Caco-2 (cell line): ENCODE measurements around the gene PAFAH1B2. TPM values are rescaled to one million over a fixed set of nuclear protein-coding genes. Genes with fewer than 3 reads are reported as not detected.

ENCODE experiments used
- BruUV-seq: library from RNA; stranded (reverse); fragments of 400-500 nt; replicated peaks from 2 replicates; lab custom pipeline; 2021; lab: Mats Ljungman, UMichigan
- CTCF ChIA-PET: fragments of 300-600 bp; sonication (Branson Sonifier 250); formaldehyde crosslinking; loops from one replicate; lab custom pipeline; 2022; ENCODE audit warnings: antibody characterized with exemption; lab: Charles Lee
- POLR2A ChIA-PET: fragments of 300-600 bp; sonication (Branson Sonifier 250); formaldehyde crosslinking; loops from one replicate; lab custom pipeline; 2022; ENCODE audit warnings: antibody characterized with exemption; lab: Charles Lee
- DNase-seq, 2 experiments: peaks; one replicate each; pipeline versions ENCODE4 v3.0.0 to v3.0.0-alpha.2; 2020 to 2022
- H3K27me3 ChIP-seq: replicated peaks from 2 replicates; pipeline ENCODE4 v1.6.0; 2011; ENCODE audit warnings: low read length; ENCODE audit not compliant: control insufficient read depth, insufficient read depth
- H3K36me3 ChIP-seq: 2 replicates; pipeline ENCODE4 v1.5.1; 2011; ENCODE audit warnings: low read length; ENCODE audit not compliant: control insufficient read depth, insufficient read depth
- H3K4me1 ChIP-seq: fragments of 250-450 bp; sonication (Bioruptor Pico); 2 replicates; pipeline ENCODE4 v1.5.1; 2020; ENCODE audit warnings: mild to moderate bottlenecking
- H3K4me3 ChIP-seq: 2 replicates; pipeline ENCODE4 v1.5.1; 2011; ENCODE audit warnings: low read depth, mild to moderate bottlenecking, control low read depth, low read length
- H3K9me3 ChIP-seq: fragments of 250-450 bp; sonication (Bioruptor Pico); 2 replicates; pipeline ENCODE4 v1.5.1; 2020; ENCODE audit warnings: mild to moderate bottlenecking, moderate library complexity
- H3K27ac Mint-ChIP-seq: one replicate; pipeline ENCODE4 v1.8.0; 2022; ENCODE audit warnings: mixed read lengths; ENCODE audit not compliant: unreplicated experiment
- H3K27me3 Mint-ChIP-seq: one replicate; pipeline ENCODE4 v1.8.0; 2022; ENCODE audit warnings: mixed read lengths; ENCODE audit not compliant: insufficient read depth, unreplicated experiment
- H3K36me3 Mint-ChIP-seq: one replicate; pipeline ENCODE4 v1.8.0; 2022; ENCODE audit warnings: mild to moderate bottlenecking, mixed read lengths; ENCODE audit not compliant: insufficient read depth, unreplicated experiment
- H3K4me1 Mint-ChIP-seq: one replicate; pipeline ENCODE4 v1.8.0; 2022; ENCODE audit warnings: low read depth, mixed read lengths; ENCODE audit not compliant: unreplicated experiment
- H3K4me3 Mint-ChIP-seq: one replicate; pipeline ENCODE4 v1.8.0; 2022; ENCODE audit warnings: mild to moderate bottlenecking, moderate library complexity, mixed read lengths; ENCODE audit not compliant: unreplicated experiment
- H3K9me3 Mint-ChIP-seq: one replicate; pipeline ENCODE4 v1.8.0; 2022; ENCODE audit warnings: mixed read lengths; ENCODE audit not compliant: unreplicated experiment
- intact Hi-C: fragments of 100-400 bp; cut with micrococcal nuclease; formaldehyde crosslinking; loops from one replicate; pipeline ENCODE4 v1.10.0; 2022; ENCODE audit not compliant: unreplicated experiment
- total RNA-seq: library from RNA; stranded (reverse); gene quantifications from 2 replicates; pipeline ENCODE4 v1.2.3, GENCODE V29; 2022
- TF ChIP-seq, protein P1 (sequence below), 2 experiments: fragments of 200-600 bp in 1 of 2; IDR thresholded peaks; 1 replicate in 1 of 2; 2 replicates in 1 of 2; pipeline versions ENCODE4 v1.5.1 to v1.8.0; 2011 to 2022; ENCODE audit warnings: antibody characterized with exemption in 1 of 2, control low read depth in 1 of 2, inconsistent platforms in 1 of 2, low read depth in 1 of 2, low read length in 1 of 2, mild to moderate bottlenecking in 1 of 2, moderate library complexity in 1 of 2; ENCODE audit not compliant: insufficient read depth in 1 of 2, severe bottlenecking in 1 of 2, unreplicated experiment in 1 of 2

The PAFAH1B2 gene
- total RNA-seq, 1 experiment from 2014 or later, result 167 TPM

DNA sequence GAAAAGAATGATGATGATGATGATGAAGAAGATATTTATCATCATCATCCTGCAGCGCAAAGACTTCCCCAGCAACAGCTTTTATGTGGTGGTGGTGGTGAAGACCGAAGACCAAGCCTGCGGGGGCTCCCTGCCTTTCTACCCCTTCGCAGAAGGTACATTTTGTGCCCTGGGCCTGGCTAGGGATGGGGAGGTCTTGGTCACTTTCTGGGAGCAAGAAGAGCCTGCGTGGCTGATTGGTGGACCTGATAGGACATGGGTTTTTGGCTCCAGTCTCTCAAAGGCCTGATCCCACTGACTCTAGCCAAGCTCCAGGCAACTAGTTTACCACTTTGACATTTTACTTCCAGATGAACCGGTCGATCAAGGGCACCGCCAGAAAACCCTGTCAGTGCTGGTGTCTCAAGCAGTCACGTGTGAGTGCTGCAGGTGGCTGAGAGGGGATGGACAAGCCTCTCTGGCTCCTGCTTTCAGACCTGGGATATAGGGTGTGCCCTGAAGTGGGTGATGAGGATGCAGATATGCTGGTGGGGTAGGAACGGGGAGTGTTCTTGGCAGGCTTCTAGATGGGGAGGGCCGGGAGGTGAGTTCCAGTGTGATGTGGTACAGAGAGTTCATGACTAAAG is 39.8 kb downstream of the PAFAH1B2 start:
- ChIA-PET CTCF (interaction anchor here (0.7 kb wide), 1 partner anchor 44 kb away, joined by 3 read pairs; no protein-coding TSS in a partner anchor), POLR2A (no interaction called here)
- Mint-ChIP-seq H3K27ac (no peak overlapping the region), H3K9me3 (no peaks in the 10 kb centered on the region), H3K4me3 (no peak overlapping the region), H3K4me1 (peaks cover 24% of the 10 kb centered on the region), H3K36me3 (peaks cover 43% of the 10 kb centered on the region), H3K27me3 (no peaks in the 10 kb centered on the region)
- H3K36me3 ChIP-seq, result peaks cover 13% of the 10 kb centered on the region
- no peaks in the 10 kb centered on the region for H3K9me3 ChIP-seq
- DNase-seq, result peak in 1 of 2 experiments; percentile 59
- H3K4me3 ChIP-seq, result no peak overlapping the region
- BruUV-seq, result no TSS peak
- no peaks in the 10 kb centered on the region for H3K27me3 ChIP-seq
- intact Hi-C loops, result no loop called here
- TF ChIP-seq, protein P1, sequence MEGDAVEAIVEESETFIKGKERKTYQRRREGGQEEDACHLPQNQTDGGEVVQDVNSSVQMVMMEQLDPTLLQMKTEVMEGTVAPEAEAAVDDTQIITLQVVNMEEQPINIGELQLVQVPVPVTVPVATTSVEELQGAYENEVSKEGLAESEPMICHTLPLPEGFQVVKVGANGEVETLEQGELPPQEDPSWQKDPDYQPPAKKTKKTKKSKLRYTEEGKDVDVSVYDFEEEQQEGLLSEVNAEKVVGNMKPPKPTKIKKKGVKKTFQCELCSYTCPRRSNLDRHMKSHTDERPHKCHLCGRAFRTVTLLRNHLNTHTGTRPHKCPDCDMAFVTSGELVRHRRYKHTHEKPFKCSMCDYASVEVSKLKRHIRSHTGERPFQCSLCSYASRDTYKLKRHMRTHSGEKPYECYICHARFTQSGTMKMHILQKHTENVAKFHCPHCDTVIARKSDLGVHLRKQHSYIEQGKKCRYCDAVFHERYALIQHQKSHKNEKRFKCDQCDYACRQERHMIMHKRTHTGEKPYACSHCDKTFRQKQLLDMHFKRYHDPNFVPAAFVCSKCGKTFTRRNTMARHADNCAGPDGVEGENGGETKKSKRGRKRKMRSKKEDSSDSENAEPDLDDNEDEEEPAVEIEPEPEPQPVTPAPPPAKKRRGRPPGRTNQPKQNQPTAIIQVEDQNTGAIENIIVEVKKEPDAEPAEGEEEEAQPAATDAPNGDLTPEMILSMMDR (IDR thresholded peaks at IDR 0.05; ENCODE audit: insufficient read depth in 1 of 2, low read depth in 1 of 2, low read length in 1 of 2, severe bottlenecking in 1 of 2, unreplicated experiment in 1 of 2), result no peak
- peaks cover 24% of the 10 kb centered on the region for H3K4me1 ChIP-seq

DNA sequence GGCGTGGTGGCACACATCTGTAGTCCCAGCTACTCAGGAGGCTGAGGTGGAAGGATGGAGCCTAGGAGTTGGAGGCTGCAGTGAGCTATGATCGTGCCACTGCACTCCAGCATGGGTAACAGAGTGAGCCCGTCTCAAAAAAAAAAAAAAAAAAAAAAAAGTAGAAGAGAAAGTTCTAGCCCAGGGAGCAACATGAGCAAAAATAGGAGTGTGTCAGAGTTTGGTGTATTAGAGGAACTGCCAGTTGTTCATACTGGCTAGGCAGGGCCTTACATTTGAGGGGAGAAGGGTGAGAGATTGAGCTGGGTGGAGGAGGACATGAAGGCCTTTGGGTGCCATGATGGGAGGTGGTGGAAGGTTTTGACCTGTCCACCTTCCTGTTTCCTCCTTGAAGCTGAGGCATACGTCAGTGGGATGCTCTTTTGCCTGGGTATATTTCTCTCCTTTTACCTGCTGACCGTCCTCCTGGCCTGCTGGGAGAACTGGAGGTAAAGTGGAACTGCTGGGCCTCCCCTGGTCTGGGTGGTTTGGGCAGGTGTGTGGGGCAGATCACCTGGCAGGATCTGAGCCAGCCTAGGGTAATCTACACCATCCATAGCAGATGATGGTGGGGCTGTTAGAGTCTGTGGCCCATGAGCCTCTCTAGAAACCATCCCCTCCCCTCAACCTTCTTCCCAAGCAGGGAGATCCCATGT is 41.8 kb downstream of the PAFAH1B2 start:
- BruUV-seq, result no TSS peak
- H3K9me3 Mint-ChIP-seq, result no peaks in the 10 kb centered on the region
- Histone ChIP-seq H3K4me3 (no peak overlapping the region), H3K4me1 (peaks cover 12% of the 10 kb centered on the region), H3K36me3 (peaks cover 16% of the 10 kb centered on the region), H3K27me3 (no peaks in the 10 kb centered on the region), H3K9me3 (no peaks in the 10 kb centered on the region)
- POLR2A ChIA-PET, result interaction anchor here (0.6 kb wide), 2 partner anchors 18 to 124 kb away, joined by 3 to 10 read pairs; no protein-coding TSS in a partner anchor
- intact Hi-C loops, result no loop called here
- H3K27me3 Mint-ChIP-seq, result no peaks in the 10 kb centered on the region
- CTCF ChIA-PET, result interaction anchor here (0.5 to 0.7 kb wide), 3 partner anchors 15 to 27 kb away, joined by 3 to 4 read pairs (median 3); no protein-coding TSS in a partner anchor
- H3K4me3 Mint-ChIP-seq, result no peak overlapping the region
- peak in 1 of 2 experiments; percentile 27 for DNase-seq
- TF ChIP-seq, protein P1 (IDR thresholded peaks at IDR 0.05; ENCODE audit: insufficient read depth in 1 of 2, low read depth in 1 of 2, low read length in 1 of 2, severe bottlenecking in 1 of 2, unreplicated experiment in 1 of 2), result no peak
- peak overlapping the region; percentile 3 for H3K27ac Mint-ChIP-seq
- H3K4me1 Mint-ChIP-seq, result peaks cover 11% of the 10 kb centered on the region
- H3K36me3 Mint-ChIP-seq, result peaks cover 28% of the 10 kb centered on the region

DNA sequence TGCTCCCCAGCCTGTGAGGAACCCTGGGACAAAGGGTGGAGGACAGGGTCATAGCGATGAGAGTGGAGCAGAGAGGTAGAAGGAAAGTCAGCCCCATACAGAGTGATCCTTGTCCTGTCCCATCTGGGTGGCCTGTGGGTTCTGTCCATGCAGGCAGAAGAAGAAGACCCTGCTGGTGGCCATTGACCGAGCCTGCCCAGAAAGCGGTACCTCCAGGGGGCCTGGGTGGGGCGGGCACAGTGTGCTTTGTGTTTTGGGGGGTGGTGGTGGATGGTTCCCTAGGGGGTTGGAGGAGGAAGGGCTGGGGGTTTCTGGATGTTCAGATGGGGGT is 42.3 kb downstream of the PAFAH1B2 start:
- Mint-ChIP-seq H3K4me3 (no peak overlapping the region), H3K27me3 (no peaks in the 10 kb centered on the region), H3K9me3 (no peaks in the 10 kb centered on the region), H3K4me1 (peaks cover 11% of the 10 kb centered on the region), H3K27ac (no peak overlapping the region), H3K36me3 (peaks cover 23% of the 10 kb centered on the region)
- BruUV-seq, result no TSS peak
- intact Hi-C loops, result no loop called here
- H3K9me3 ChIP-seq, result no peaks in the 10 kb centered on the region
- H3K27me3 ChIP-seq, result no peaks in the 10 kb centered on the region
- TF ChIP-seq, protein P1 (IDR thresholded peaks at IDR 0.05; ENCODE audit: insufficient read depth in 1 of 2, low read depth in 1 of 2, low read length in 1 of 2, severe bottlenecking in 1 of 2, unreplicated experiment in 1 of 2), result no peak
- ChIA-PET CTCF (interaction anchor here (0.7 kb wide), 1 partner anchor 14 kb away, joined by 3 read pairs; no protein-coding TSS in a partner anchor), POLR2A (no interaction called here)
- DNase-seq, result no peak
- H3K36me3 ChIP-seq, result peaks cover 16% of the 10 kb centered on the region
- H3K4me1 ChIP-seq, result peaks cover 12% of the 10 kb centered on the region
- H3K4me3 ChIP-seq, result no peak overlapping the region
